Inflammatory macrophage treated with lipopolysaccharide for 1 hour (primary cell): Measurements from ENCODE around the gene ITPR1.
A peak's percentile ranks its signal among the peaks of the same experiment; 100 is the strongest.

Experiments
- DNase-seq, 2 donors: peaks; one replicate each; pipeline ENCODE4 v3.0.0-alpha.2; 2020 to 2022

The ITPR1 gene

DNA sequence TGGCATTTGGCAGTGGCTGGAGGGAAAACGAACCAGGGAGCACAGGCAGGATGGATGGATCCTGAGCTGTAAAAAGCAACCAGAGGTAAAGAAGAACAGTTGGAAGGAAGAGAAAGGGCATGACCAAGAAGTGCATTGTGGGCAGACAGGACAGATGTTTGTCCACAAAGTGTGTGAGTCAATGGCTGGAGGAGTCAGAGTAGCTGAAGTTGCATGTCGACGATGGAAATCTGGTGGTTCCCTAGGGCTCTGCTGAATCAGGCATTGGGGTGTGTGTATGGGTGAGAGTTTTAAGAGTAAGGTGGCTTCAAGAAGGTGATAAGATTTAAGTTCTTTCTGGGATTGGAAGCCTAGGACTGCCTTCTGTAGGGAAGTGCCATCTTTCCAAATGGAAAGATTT lies 272.1 kb downstream of the ITPR1 start:
- DNase-seq: no peak

DNA sequence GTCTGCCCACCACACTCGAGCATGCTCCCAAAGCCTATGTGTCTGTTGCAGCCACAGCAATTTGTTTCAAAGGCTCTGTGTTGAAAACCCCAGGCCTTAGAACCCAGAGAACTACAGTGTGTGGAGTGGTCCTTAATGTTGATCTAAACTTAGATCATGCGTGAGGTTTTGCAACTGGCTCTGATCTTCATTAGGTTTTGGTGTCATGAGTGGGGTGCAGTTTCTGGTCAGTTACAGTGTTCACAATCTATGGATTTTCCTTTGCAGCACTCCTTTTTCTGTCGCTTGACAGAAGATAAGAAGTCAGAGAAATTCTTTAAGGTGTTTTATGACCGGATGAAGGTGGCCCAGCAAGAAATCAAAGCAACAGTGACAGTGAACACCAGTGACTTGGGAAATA lies 273.1 kb downstream of the ITPR1 start:
- no peak for DNase-seq

DNA sequence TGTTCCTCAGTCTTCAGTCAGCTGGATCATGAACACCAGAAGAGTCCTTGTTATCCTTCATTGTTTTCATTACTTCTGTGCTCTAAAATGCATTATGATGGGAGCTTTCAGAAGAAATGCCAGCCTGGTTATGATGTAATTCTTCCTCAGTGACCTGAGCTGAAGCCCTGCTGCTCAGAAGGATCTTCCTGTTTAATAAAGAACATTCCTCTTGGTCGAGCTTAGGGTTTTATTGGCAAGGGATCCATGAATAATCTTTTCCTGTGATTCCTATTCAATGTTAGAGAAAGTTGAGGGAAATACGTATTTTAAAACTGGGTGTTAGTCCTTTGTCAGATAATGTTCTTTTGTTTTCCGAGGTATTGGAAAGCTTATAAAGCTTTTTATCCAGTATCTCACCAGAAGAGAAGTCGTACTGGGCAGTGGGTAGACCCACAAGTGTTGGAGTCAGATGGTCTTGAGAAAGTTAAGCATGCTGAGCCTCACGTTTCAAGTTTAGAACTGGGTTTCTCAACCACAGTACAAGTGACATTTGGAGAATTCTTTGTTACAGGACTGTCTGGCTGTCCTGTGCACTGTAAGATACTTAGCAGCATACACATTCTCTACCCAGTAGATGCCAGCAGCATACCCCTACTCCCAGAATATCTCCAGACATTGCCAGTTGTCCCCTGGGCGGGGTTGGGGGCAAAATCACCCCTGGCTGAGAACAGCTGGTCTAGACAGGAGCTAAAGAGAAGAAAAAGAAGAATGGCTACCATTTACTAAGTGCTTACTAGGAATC lies 273.8 kb downstream of the ITPR1 start:
- DNase-seq: no peak

DNA sequence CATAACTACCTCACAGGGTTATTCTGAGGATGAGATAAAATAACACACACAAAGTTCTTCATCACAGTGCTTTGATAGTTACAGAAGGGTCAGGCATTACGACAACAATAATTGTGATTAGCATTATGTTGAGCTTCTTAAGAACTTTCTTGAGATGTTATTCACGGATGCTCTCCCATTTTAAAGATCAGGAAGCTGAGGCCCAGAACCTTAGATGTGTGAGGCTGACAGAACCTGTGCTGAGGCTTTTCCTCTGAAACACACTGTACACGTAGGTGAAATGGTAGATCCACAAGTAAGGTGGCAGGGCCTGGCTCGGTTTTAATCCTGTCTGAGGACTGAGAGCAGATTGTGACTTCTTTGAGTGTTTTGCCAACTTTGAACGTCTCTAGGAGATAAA lies 274.9 kb downstream of the ITPR1 start:
- no peak for DNase-seq

DNA sequence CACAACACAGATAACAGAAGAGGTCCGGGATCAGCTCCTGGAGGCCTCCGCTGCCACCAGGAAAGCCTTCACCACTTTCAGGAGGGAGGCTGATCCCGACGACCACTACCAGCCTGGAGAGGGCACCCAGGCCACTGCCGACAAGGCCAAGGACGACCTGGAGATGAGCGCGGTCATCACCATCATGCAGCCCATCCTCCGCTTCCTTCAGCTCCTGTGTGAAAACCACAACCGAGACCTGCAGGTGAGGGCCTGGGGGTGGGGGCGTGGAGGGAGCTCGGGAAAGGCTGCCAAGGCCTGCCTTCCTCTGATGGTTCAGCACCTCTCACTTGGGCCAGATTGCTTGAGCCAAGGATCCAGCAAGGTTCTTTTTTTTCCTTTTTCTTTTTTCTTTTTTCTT lies 275.4 kb downstream of the ITPR1 start:
- DNase-seq: no peak

DNA sequence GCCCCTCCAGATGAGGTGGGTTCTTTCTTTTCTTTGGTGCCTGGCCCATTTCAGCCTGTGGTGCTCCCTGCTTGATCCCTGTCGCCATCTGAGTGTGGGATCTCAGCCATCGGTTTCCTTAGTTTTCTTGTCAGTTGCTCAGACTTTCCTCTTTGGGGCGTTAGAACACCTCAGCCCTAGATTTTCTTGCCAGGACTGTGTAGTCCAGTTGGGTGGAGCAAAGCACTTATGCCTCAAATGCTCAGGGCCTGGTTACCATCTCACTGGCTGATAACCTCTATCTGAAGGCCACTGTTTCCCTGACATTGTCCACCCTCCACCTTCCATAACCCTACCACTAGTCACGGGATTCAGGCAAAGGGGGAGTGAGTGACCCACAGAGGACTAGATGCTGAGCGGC lies 277.4 kb downstream of the ITPR1 start:
- no peak for DNase-seq

DNA sequence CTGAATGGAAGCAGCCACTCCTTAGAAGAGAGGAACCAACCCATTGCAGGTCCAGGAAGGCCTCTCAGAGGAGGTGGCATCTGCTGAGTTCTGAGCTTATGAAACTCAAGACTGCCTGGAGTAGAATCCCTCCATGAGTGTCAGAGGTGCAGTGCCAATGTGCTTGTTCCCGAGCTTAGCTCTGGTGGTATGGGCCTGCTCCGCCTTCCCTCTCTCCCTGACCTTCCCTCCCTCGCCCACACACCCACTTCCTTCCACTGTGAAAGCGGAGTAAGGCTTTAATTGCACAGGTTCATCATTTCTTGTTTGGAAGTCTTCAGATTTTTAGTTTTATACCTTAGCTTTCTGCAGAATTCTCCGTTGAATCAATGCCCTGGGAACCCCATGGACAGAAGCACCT lies 278.1 kb downstream of the ITPR1 start:
- peak; percentile 15 to 38 for DNase-seq

DNA sequence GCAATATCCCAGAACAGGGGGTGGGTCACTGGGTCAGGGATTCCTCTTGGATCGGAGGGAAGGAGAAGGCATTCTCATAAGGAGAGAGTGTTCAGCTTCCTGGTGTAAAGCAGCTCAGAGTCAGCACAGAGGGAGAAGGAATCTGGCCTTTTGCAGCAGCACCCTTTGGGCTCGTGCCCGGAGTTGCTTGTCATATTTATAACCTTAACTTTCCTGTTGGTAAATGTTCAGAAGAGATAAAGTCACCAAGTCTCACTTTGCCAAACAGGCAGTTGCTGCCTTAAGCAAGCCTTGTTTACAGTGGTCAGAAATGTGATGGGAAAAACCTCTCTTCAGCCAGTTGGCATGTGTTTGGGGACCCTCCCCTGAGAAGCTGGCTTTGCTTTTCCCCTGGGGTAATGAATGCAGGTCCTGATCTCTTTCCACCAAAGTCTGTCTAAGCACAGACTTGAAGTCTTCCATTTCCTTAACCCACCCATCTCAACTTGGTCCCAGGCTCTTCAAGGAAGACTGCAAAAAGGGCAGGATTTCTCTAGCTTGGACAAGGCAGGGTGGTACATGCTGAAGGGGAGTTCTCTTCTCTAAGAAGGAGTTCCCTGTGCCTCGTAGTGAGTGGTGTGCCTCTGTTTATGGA lies 279.1 kb downstream of the ITPR1 start:
- DNase-seq: no peak

DNA sequence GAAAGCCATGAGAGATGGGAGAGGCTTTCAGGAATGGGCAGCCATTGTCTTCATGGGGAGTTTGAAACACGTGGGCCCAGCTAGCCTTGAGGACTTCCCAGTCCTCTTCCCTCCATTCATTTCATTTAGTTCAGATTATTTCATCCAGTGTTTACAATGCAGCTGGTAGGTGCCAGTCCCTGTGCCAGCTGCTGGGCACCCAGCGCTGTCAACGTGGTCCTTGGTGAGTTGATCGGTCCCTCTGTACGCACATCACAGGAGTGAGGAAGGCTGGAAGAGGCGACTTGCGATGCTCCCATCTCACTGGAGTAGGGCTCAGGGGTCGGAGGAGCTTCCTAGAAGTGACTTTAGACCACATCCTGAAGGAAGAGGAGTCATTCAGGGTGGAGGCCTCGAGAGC lies 279.7 kb downstream of the ITPR1 start:
- DNase-seq: no peak

DNA sequence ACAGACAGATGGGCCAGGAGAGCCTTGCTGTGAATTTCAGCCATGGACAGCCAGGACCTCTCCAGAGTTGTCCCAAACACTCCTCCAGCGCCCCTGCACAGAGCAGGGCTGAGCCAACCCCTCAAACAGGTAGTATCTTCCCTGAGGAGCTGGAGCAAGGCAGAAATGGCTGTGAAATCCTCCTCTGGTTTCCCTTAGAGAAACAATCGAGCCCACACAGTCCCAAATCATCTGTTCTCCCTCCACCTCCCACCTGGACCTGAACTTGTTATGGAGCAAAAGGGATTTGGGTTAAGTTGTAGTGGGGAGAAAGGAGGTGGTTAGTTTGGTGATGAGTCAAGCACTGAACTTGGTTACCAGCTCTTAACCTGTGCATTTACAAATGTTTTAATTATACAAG lies 280.4 kb downstream of the ITPR1 start:
- DNase-seq: no peak

DNA sequence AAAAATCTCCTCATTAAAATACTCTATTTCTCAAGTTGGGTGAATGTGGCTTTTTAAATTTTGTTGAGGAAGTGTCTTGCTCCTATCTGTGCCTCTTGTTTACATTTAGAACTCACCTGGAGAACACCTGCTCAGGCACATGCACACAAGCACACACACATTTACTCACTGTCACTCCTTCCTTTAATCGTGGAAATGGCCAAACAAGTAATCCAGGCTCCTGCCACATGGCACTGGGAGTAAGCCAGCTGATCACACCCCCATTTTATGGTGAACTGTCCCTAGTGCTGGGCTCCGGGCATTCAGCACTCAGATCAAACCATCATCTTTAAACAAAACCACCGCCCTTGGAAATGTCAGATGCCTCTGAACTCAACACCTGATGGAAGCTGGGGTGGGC lies 281.4 kb downstream of the ITPR1 start:
- no peak for DNase-seq

DNA sequence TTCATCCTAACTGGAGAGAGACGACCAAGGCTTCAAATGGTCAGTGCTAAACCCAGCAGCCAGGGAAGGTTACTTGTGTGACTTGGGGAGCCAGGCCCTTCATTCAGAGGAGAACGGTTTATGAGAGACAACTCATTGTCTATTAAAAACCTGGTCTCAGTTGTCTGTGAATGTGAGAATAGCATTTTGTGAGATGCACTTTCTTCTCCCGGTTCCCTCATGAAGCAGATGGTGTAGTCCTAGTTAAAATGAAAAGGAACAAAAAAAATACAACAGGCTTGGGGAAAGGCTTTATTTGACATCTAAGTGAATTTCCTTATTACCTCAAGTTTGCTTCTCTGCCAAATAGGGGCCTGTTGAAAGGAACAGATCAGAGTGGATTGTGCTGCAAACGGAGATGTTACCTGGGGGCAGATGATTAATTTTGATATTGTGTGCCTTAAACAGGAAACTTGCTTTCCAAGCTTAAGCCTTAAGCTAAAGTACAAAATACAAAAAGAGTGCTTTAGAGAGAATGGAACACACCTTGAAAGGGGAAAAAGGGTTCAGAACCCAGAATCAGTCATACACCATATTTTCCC lies 283.3 kb downstream of the ITPR1 start:
- no peak for DNase-seq

DNA sequence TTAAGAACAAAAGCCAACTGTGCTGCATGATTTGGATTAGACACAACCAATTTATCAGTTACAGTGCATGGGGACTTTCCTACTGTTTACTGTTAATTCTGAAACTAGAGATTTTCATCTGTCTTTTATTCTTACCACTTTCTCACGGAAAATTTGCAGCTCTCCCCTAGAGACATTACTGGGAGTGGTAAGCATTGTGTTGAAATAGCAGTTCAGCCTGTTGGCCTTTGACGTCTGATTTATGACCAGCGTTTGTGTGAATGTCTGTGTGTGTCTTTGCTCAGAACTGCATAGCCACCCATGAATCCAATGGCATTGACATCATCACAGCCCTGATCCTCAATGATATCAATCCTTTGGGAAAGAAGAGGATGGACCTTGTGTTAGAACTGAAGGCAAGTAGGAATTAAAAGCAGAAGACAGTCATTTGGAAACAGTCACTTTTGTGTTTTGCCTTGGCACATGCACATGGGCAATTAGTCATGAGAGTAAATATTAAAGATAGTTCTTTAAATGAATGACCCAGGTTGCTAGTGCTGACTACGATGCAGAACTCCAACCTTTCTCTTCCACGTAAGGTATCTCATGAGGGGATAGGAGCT lies 283.9 kb downstream of the ITPR1 start:
- no peak for DNase-seq

DNA sequence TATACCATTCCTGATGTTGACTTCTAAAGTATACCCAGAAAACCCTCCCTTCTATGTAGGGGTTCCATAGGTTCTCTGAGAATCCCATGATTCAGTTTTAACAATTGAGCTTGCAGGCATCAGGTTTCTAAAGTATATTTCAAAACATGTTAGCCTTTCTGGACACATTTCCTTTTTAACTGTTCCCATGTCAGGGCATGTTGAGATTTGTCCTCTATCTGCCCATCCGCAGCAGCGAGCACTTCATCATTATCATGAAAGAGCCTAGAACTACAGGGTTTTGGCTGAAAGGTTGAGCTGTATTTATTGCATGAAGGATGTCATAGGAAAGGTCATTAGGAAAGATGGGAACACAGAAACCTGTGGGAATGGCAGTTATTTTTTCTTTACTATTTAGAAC lies 285.0 kb downstream of the ITPR1 start:
- no peak for DNase-seq

DNA sequence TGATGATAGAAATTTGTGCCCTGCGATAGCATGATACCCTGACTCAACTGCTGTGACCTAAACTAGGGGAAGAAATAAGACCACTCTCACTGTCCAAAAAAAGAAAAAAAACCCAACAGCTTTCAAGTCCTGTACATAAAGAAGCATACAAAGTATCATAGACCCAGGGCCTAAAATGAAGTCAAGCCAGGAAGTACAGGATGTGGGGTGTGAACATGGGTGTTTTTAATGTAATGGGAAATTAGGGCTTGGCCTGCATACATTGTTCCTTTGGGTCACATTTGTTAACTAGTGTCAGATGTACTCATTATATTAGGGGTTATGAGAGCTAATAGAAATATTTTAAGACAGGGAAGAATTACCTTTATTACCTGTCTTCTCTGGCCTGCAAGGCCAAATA lies 285.6 kb downstream of the ITPR1 start:
- DNase-seq: no peak

DNA sequence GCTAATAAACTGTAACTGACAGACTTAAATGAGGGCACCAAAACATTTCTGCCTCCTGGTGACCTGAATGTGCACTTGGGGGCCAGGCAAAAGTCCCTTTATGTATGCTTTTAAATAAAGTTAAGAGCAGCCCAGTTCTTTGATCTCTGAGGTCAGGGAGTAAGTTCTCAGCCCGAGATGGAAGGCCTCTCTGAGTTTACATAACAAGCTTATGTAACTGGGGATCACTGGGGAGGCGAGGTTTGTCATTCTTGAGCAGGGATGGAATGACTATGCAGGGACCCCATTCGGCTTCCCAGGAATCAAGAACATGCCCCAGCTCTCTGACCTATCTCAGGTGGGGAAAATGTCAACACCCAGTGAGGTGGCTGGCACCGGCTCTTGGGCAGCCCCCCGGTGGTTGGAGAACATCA lies 287.4 kb downstream of the ITPR1 start:
- DNase-seq: no peak

DNA sequence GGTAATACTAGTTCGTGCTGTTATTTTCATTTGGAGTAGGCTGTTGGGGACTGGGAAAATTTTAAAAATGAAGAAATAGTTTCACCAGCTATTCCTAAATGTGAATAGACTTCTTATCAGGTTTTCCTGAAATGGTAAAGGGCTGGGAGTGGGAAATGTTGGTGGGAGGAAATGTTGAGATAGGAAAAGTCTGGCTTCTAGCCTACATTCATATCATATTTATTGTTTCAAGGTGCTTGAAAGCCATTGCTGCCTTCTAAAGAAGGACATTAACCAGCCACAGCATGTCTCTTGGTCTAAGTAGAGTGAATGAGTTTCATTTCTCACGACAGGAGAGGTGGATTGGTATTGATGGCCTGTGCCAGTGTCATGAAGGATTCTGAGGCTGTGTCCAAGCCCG lies 288.9 kb downstream of the ITPR1 start:
- no peak for DNase-seq

DNA sequence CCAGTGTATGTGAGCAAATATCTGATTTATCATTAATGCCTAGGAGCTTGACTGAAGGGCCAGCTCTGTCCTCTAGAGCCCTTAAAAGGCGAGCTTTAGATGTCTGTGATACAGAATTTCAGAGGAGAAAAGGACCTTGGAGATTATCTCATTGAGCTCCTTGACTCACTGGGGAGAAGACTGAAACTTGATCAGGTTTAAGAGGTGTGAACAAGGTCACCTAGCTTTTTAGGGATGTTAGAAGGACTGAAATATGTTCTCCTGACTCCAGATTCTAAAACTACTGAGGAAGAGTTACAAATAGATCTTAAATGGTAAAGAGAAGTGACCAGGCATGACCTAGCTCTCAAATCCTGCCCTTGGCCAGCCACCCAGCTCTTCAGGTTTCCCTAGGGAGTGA lies 292.4 kb downstream of the ITPR1 start:
- DNase-seq: no peak

DNA sequence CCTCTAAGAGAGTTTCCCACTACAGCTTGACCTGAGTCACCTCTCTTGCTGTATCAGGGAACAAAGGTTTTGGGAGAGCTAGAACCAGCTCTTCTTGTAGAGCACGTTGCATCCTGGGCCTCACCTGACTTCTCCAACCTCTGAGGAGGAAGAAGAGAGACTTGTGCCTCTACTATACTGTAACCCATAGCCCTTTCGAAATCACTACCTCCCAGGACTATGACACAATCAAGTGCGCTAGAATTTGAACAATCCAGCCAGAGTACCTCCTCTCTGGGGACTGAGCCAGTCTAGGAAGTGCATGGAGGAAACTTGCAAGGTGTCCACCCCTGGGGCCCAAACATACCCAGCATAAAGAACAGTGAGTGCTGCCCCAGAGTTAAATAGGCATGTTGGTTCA lies 293.3 kb downstream of the ITPR1 start:
- DNase-seq: no peak

DNA sequence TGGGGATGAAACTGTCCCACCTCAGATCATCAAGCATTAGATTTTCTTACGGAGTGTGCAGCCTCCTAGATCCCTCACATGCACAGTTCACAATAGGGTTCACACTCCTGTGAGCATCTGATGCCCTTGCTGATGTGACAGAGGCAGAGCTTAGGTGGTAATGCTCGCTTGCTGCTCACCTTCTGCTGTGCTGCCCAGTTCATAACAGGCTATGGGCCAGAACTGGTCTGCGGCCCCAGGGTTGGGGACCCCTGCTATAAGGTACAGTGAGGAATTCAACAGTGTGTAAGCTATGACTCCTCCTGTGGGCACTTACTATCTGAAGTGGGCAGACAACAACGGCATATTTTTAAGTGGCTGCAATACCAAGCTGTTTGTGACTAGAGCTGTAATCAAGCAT lies 298.2 kb downstream of the ITPR1 start:
- no peak for DNase-seq

DNA sequence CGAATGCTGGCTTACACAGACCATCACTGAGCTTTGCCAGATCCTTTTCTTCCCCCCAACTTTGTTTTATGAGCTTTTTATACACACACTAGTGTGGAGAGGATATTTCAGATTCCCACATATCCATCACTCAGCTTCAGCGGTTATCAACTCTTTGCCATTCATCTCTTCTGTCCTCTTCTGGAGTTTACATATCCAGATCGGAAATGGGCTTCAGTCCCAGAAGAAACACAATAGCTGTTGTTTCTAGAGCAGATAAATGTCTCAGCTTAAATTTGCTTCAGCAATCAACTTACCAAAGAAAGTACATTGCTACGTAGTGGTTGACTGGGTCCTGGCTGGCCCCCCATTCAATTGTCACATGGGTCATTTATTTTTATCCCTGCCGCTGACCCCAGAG lies 300.2 kb downstream of the ITPR1 start:
- no peak for DNase-seq

DNA sequence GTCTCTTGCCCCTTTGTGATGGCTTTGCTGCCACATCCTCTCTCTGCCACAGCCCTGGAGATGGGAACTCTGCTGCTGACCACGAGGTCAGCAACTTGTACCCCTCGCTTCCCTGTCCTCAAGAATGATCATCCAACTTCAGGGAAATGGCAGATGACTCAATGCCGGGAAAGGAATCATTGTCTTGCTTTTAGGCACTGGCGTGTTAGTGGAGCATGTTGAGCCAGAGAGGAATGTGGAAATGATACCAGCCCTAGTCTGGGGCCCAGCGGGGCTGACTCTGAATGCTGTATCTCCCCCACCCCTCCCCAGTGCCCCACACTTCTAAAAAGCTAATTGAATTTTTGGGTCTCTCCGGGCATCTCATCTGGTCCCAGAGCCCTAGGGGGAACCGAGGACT lies 301.2 kb downstream of the ITPR1 start:
- no peak for DNase-seq

DNA sequence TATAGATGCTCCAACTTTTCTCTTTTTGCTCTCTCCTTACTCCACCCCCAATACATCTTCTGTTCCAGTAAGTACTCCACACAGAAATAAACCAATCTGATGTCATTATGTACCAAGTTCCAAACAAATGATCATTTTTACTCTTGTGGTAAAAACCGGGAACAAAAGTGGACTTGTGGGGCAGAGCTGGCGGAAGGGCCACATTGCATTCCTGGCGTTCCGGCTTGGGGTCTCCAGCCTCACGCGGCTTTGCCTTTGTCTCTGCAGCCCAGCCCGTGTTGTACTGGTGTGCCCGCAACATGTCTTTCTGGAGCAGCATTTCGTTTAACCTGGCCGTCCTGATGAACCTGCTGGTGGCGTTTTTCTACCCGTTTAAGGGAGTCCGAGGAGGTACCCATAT lies 301.6 kb downstream of the ITPR1 start:
- DNase-seq: no peak

DNA sequence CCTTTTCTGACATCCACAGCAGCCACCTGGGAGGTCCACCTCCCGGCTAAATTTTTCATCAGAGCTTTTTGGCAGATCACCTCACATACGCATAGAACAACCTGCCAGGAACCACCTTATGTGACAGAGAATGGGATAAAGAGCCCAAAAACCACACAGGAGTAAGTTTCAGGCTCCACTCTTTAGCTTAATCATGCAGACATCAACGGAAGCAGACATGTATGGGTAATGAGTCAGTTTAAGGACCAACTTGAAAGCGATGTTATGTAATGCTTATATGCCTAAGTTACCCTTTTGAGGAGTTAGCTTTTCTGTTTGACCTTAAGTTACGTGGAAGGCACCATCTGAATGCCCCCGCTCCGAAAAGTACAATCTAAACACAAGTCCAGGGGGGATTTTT lies 302.8 kb downstream of the ITPR1 start:
- no peak for DNase-seq
